IPS-18c (cell line): Measurements from ENCODE around the gene BIRC2.

Experiments used
- H3K4me3 ChIP-seq: 2 replicates; pipeline ENCODE4 v1.7.0; 2013; ENCODE audit warnings: low read depth, mild to moderate bottlenecking, low read length, moderate library complexity; ENCODE audit not compliant: insufficient read depth
- H3K9me3 ChIP-seq: one replicate; pipeline ENCODE4 v1.6.1; 2013; ENCODE audit warnings: mild to moderate bottlenecking, low read length, moderate library complexity; ENCODE audit not compliant: control insufficient read depth, insufficient read depth

BIRC2 gene

DNA sequence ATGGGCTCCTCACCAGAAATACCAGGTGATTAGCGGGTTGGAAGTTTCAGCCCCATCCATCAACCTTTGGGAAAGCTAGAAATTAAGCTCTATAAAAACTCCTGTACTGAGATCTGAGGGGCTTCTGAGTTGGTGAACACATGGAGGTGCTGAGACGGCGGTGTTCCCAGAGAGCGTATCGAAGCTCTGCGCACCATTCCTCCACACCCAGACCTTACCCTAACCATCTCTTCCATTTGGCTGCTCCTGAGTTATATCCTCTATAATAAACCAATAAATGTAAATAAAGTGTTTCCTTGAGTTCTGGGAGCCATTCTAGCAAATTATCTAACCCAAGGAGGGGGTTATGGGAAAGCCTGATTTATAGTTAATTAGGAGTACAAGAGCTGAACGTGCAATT lies 64.1 kb downstream of the BIRC2 start:
- Histone ChIP-seq H3K4me3 (no peak overlapping the region), H3K9me3 (no peaks in the 10 kb centered on the region)

DNA sequence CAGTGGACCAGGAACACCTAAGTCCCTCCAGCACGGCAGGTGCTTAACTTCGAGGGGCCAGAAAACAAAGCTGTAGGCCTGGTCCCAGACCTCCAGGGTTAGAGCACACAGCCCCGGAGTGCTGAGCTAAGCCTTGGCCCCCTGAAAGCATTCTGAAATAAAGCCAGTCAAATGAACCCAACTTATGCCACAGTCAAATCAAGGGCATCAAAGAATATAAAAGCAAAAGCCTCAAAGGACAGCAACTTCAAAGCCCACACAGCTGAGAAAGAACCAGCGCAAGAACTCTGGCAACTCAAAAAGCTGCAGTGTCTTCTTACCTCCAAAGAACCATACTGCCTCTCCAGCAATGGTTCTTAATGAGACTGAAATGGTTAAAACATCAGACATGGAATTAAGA lies 66.5 kb downstream of the BIRC2 start:
- no peak overlapping the region for H3K4me3 ChIP-seq

GRCh38 chr11:102414559-102414958 lies 67.5 kb downstream of the BIRC2 start:
- H3K4me3 ChIP-seq, result no peak overlapping the region
- H3K9me3 ChIP-seq, result no peaks in the 10 kb centered on the region

More for the DNA sequence above, 66.5 kb downstream of the BIRC2 start:
- no peaks in the 10 kb centered on the region for H3K9me3 ChIP-seq

- Histone ChIP-seq H3K4me3 (no peak overlapping the region), H3K9me3 (no peaks in the 10 kb centered on the region)
Observed at GRCh38 chr11:102415304-102415916, 68.4 kb downstream of the BIRC2 start.

- no peak overlapping the region for H3K4me3 ChIP-seq
Observed at GRCh38 chr11:102416976-102417375, 70.0 kb downstream of the BIRC2 start.

DNA sequence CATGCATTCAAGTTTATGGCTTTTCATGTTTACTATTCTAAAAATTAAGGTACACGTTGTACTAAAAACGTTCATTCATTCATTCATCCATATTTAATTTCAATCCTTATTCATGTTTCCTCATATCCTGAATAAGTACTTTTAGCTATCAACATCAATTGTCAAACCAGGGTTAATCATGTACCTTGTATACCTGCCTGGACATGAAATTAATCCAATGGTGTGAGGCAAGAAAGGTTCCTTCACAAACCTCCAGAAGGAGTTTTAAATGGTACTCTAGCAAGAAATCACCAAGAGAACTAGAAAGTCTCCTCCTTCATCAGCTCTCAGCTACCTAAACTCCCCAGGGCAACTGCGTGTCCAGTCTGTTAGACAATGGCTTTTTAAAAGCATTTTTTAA lies 72.2 kb downstream of the BIRC2 start:
- no peaks in the 10 kb centered on the region for H3K9me3 ChIP-seq
- H3K4me3 ChIP-seq, result no peak overlapping the region

More at GRCh38 chr11:102416976-102417375, 70.0 kb downstream of the BIRC2 start:
- H3K9me3 ChIP-seq, result no peaks in the 10 kb centered on the region

DNA sequence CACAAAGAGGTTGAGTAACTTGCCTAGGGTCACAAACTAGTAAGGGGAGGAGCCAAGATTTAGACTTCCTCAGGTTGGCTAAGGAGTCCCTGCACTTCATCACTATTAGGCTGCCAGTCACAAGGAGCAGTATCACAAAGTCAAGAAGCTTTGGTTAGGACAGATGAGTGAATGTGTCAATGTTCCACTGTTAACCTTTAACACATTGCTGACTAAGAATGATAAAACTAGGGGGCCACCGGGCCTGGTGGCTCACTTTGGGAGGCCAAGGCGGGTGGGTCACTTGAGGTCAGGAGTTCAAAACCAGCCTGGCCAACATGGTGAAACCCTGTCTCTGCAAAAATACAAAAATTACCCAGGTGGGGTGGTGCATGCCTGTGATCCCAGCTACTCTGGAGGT lies 73.5 kb downstream of the BIRC2 start:
- Histone ChIP-seq H3K9me3 (no peaks in the 10 kb centered on the region), H3K4me3 (no peak overlapping the region)

DNA sequence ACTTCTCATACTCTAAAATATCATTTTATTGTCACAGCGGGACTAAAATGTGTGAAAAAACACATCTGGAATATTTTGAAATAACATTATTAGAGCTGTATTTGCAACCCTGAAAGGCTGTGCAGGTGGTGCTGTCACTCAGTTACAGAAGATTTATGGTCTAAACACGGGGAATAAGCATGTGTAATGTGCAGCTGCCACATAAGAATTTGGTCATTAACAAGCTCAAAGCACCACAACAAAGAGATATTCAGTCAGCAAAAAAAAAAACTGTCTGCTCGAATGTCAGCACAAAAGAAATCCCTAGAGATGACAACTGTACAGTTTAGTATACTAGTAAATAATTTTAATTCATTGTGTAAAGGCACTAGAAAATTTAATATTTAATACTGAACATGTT lies 74.2 kb downstream of the BIRC2 start:
- H3K4me3 ChIP-seq, result no peak overlapping the region

DNA sequence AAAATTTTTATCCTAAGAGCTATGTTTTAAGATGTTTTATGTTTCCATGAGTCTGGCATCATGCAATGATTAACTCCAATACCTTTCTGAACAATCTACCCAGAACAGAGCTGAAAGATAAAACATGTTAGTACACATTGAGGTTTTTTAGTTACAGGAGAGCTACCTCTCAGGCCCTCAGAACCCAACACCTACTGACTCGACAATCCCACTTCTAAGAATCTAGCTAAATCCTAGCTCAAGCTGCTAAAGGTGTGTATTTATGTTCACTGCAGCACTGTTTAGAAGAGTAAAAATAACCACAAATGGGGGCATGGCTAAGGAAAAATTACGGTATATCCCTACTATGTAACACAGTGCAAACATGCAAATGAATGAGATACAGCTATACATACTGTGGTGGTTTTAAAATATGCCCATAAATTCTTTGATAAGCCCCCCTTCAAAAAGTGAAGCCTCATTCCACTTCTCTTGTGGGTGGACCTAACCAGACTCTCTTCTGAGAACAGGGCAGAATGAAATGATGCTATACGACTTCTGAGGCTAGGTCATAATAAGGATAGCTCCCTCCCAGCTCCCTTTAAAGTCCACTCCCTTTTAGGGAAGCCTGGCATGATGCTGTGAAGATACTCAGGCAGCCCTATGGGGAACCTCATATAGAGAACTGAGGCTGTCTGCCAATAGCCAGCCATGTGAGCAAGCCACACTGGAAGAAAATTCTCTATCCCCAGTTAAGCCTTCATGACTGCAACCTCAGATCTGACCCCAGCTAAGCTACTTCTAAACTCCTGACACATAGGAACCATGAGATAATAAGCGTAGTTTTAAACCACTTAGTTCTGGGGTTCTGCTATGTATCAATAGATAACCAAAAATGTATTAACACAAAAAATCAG lies 76.1 kb downstream of the BIRC2 start:
- H3K4me3 ChIP-seq, result no peak overlapping the region

More for the DNA sequence above, 74.2 kb downstream of the BIRC2 start:
- H3K9me3 ChIP-seq, result no peaks in the 10 kb centered on the region

GRCh38 chr11:102423936-102424335 lies 76.9 kb downstream of the BIRC2 start:
- H3K4me3 ChIP-seq, result no peak overlapping the region
- no peaks in the 10 kb centered on the region for H3K9me3 ChIP-seq

More for the DNA sequence above, 76.1 kb downstream of the BIRC2 start:
- no peaks in the 10 kb centered on the region for H3K9me3 ChIP-seq

DNA sequence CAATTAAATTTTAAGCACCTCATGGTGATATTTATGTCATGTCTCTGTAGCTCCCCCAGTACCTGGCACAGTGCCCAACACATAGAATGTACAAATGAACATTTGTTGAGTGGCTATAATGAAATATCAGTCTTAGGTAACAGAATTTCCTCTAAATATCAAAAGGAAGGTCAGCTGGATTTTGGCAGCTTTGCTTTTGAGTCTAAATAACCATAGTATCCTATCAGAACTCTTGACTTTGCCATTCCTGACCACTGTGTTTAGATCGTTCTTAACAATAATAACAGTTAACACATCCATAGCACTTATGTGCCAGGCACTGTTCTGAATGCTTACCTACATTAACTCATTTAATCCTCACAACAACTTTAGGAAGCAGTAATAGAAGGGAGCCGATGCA lies 79.0 kb downstream of the BIRC2 start:
- Histone ChIP-seq H3K9me3 (no peaks in the 10 kb centered on the region), H3K4me3 (no peak overlapping the region)

DNA sequence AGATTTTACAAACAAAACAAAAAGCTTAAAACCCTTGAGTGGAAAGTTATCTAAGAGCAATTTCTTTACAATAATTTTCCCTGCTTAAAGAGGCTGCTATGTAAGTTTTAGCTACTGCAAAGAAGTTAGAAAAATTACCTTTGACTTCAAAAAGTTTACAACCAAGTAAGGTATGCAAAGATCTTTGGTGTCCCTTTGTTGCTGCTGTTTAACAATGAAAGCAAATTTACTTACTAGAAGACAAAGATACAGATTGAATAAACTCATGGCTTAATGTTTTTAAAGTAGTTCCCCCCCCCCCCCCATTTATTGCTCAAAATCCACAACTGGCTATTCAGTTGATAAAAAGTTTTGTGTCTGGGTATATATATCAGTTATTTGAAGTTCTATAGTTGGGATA lies 79.6 kb downstream of the BIRC2 start:
- H3K4me3 ChIP-seq, result no peak overlapping the region
- no peaks in the 10 kb centered on the region for H3K9me3 ChIP-seq

DNA sequence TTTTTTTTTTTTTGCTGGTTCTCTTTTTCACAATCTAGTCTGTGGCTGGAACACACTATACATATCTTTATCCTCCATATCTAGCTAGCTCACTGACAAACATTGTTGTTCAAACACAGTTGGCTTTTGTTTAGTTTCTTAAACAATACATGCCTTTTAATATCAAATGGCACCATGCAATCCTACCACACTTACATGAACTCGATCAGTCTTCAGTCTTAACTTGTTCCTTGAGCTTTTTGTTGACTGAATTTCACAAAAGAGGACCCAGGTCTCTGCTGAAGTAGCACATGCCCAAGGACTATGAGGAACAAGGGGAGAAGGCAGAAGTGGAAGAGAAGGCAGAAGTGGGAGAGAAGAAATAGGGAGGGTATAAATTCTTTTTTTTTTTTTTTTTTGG lies 80.1 kb downstream of the BIRC2 start:
- Histone ChIP-seq H3K9me3 (no peaks in the 10 kb centered on the region), H3K4me3 (no peak overlapping the region)
